ENCODE results near the gene MVK. TPM values are rescaled to one million over a fixed set of nuclear protein-coding genes. Genes with fewer than 3 reads are reported as not detected.

The MVK gene
- polyA plus RNA-seq, 6 donors from 2014 or later: 2.8 to 4.6 (median 3.6) TPM

DNA sequence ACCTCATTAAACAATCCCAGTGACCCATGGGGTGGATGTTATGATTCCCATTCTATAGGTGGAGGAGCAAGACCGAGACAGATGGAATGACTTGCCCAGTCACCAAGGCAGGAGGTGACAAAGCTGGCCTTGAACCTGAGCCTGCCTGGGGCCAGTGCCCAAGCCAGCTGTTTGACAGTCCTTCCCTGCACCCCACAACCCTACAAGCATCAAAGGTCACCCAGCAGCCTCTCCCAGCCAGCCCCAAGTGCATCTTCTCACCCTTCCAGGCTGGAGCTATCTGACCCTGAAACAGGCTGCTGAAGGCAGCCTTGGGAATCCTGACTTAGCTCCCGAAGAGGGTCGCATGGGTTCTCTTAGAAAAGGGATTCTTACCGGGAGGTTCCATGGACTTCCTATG lies 20.6 kb upstream of the MVK start:
- Mint-ChIP-seq H3K4me1 (peaks cover 0 to 4% (median 0%) of the 10 kb centered on the region in 3 donors), H3K9me3 (no peaks in the 10 kb centered on the region), H3K36me3 (no peaks in the 10 kb centered on the region), H3K27me3 (peaks cover 4 to 24% (median 19%) of the 10 kb centered on the region in 3 donors), H3K4me3 (no peak overlapping the region), H3K27ac (no peak overlapping the region)
- ATAC-seq (ENCODE audit: low read depth in 2 of 2) (no peak), DNase-seq (no peak)

DNA sequence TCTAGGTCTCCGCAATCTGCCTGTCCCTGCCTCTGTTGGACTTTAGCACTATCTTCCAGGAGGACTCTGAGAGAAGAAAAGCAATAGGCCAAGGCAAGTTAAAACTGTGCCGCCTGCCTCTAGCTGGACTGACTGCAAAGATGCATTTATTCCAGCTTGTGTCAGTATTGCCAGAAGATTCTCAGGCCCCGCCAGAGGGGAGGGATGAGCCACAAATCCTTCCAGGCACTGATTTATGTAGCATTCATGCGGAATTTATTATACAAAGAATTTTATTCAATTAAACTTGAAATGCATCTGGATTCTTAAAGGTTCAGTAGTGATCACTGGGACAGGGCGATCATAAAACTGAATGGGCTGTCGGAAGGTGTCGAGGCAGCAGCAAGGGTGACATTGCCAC lies 20.1 kb upstream of the MVK start:
- no peak overlapping the region for H3K4me3 Mint-ChIP-seq
- DNase-seq (no peak), ATAC-seq (ENCODE audit: low read depth in 2 of 2) (no peak)
- H3K9me3 Mint-ChIP-seq: no peaks in the 10 kb centered on the region
- H3K36me3 Mint-ChIP-seq: no peaks in the 10 kb centered on the region
- H3K27ac Mint-ChIP-seq: no peak overlapping the region
- H3K27me3 Mint-ChIP-seq: peaks cover 3 to 19% (median 14%) of the 10 kb centered on the region in 3 donors
- H3K4me1 Mint-ChIP-seq: peaks cover 0 to 4% (median 0%) of the 10 kb centered on the region in 3 donors

DNA sequence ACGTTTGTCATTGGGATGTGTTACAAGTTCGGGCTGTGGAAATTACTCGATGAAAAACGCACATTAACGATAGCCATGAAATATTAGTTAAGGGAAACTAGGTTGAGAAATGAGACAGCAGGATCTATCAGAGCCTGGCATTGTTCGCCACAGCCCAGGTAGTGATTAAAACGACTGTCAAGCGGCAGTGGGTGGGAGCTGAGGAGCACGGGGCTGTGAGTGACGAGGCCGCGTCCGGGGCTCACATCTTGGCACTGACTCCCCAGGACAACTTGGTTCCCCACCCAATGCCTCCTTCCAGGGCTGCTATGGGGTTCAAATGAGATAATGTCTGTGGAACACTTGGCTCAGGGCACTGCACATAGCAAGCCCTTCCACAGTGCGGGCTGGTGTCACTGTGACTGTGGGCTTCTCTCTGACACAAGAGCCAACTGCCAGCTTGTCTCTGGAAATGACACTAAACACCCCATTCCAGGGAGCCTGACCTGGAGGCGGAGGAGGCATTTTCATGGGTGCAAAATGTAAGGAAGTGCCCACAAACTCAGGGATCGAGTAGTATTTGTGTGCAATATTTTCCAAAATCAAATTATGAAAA lies 19.6 kb upstream of the MVK start:
- Mint-ChIP-seq H3K9me3 (no peaks in the 10 kb centered on the region), H3K36me3 (no peaks in the 10 kb centered on the region), H3K27ac (no peak overlapping the region), H3K27me3 (peaks cover 0 to 13% (median 9%) of the 10 kb centered on the region in 3 donors), H3K4me3 (no peak overlapping the region), H3K4me1 (peaks cover 0 to 7% (median 0%) of the 10 kb centered on the region in 3 donors)
- no peak for ATAC-seq (ENCODE audit: low read depth in 2 of 2)
- DNase-seq: no peak

DNA sequence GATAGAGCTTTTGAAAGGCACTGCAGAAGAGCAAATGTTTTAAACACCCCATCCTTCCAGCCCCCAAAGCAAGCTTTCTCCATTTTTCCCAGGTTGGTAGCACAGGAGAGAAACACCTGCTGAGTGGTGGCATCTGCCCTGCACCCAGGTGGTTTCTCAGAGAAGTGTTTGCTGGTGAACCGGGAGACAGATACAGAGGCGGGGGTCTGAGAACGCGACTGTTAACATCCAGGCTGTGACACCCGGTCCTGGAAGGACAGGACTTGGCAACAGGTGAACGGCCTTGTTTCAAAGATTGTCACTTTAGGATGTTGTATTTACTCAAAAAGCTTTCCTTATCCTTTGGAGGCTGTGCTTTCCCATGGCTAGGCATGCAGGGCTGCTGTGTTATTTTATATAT lies 18.8 kb upstream of the MVK start:
- ATAC-seq (ENCODE audit: low read depth in 2 of 2): no peak
- Mint-ChIP-seq H3K27me3 (peaks cover 0 to 11% (median 3%) of the 10 kb centered on the region in 3 donors), H3K4me3 (no peak overlapping the region), H3K9me3 (no peaks in the 10 kb centered on the region), H3K27ac (no peak overlapping the region), H3K36me3 (no peaks in the 10 kb centered on the region), H3K4me1 (peaks cover 0 to 7% (median 0%) of the 10 kb centered on the region in 3 donors)
- DNase-seq: no peak

DNA sequence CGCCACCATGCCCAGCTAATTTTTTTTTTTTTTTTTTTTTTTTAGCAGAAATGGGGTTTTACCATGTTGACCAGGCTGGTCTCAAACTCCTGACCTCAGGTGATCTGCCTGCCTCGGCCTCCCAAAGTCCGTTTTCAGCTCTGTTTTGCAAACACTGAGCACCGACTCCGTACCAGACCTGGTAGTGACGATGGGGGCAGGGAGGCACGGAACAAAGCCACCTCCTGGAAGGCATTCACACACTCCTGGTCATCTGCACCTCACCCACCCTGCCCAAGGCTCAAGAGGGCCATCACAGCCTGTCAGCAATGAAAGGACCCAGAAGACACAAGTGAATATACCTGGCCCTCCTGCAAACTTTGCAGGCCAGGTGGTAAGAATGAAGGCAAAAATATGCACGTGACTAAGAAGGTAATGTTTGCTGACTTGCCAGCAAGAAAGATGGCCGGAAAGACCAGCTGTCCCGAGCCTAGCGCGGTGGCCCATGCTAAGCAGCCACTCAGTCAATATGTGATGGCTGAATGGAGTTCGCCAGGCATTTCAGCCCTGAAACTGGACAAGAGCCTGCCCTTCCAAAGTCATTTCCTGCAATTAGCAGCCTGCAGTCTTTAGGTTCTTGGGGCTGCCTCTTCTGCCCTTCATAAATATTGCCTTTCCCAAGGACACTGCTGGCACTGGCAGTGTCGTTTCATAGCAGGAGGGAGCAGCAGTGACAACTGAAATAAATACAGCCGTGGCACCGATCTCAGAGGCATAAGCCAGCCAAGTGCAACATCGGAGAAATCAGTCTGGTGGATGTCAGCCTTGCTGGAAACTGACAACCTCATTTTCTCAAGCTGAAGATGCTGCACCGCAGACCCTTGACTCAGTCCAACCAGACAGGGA lies 17.9 kb upstream of the MVK start:
- DNase-seq: no peak
- no peak overlapping the region for H3K4me3 Mint-ChIP-seq
- H3K9me3 Mint-ChIP-seq: no peaks in the 10 kb centered on the region
- H3K4me1 Mint-ChIP-seq: peaks cover 0 to 7% (median 0%) of the 10 kb centered on the region in 3 donors
- ATAC-seq (ENCODE audit: low read depth in 2 of 2): no peak
- no peaks in the 10 kb centered on the region for H3K36me3 Mint-ChIP-seq
- H3K27me3 Mint-ChIP-seq: peaks cover 0 to 5% (median 0%) of the 10 kb centered on the region in 3 donors
- H3K27ac Mint-ChIP-seq: no peak overlapping the region

DNA sequence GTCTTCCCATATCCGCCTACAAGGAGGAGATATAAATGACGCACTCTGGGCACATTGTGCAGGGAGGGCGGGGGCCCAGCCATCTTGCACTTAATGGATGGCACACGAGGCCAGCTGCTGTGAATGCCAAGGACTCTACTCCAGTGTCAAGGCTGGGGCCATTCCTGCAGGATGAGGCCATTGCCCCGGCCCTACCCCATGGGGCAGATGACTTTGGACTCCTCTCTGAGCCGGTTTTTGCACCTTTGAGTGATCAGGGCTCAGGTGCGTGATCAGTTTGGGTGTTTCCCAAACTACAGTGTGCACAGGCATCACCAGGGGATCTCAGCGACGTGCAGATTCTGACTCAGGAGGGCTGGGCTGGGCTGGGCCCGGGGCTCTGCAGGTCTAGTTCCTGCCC lies 16.4 kb upstream of the MVK start:
- Mint-ChIP-seq H3K27ac (no peak overlapping the region), H3K36me3 (peaks cover 3 to 5% of the 10 kb centered on the region in 2 donors), H3K27me3 (peaks cover 0 to 5% (median 0%) of the 10 kb centered on the region in 3 donors), H3K4me1 (peaks cover 0 to 7% (median 0%) of the 10 kb centered on the region in 3 donors), H3K4me3 (no peak overlapping the region), H3K9me3 (peaks cover 0 to 4% (median 1%) of the 10 kb centered on the region in 7 donors)
- DNase-seq (no peak), ATAC-seq (ENCODE audit: low read depth in 2 of 2) (no peak)

DNA sequence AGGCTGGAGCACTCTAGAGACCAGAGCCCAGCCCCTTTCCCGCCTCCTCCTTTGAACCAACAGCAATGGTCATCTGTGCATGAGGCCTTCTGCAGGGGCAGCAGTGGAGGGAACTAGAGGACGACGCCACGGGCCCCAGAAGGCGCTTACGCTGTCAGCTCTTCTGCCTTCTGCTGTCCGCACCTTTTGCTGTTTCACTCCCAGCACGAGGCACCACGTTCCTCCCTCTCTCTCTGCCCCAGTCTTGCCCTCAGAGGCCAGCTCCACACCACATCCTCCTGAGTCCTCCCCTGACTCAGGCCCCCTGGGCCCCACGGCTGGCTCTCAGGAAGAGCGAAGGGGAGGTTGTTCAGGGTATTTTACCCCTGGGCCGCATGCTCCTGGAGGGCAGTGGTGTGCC lies 15.8 kb upstream of the MVK start:
- H3K4me1 Mint-ChIP-seq: peaks cover 0 to 7% (median 0%) of the 10 kb centered on the region in 3 donors

DNA sequence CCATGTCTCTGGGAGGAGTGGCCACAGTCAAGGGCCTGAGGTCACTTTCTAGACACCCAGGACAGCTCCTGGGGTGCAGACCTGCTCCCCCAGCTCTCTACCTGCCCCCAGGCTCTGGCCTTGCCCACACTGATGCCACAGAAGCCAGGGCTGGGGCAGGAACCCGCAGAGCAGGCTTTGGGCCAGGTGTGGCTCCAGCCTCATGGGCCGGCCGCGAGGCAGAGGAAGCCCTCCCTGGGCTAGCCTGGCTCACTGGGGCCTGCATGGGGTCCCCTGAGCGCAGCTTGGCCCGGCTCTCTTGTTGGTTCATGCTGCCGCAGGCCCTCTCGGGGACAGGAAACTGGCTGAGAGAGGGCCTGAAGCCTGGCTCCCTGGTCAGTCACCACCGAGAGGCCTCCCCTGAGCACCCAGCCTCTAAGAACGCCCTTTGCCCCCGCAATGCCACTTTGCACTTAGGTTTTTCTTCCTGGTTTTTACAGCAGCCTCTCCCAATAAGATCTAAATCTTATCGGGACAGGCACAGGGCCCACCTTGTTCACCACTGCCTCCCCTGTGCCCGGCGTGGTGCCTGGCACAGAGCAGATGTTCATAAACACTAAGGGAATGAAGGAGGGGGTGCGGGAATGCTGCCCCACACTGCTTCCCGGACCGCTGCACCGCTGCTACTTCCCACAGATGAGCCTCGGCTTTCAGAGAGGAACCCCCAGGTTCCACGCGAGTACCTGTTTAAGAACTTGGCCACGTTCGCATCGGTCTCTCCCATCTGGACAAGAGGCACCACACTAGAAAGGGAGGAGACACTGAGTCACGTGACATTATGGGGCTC lies 15.0 kb upstream of the MVK start:
- no peak for ATAC-seq (ENCODE audit: low read depth in 2 of 2)
- no peak overlapping the region for H3K4me3 Mint-ChIP-seq
- H3K4me1 Mint-ChIP-seq: peaks cover 0 to 7% (median 0%) of the 10 kb centered on the region in 3 donors
- no peak overlapping the region for H3K27ac Mint-ChIP-seq
- H3K9me3 Mint-ChIP-seq: peaks cover 0 to 6% (median 4%) of the 10 kb centered on the region in 7 donors
- peaks cover 8 to 12% of the 10 kb centered on the region in 2 donors for H3K36me3 Mint-ChIP-seq
- no peaks in the 10 kb centered on the region for H3K27me3 Mint-ChIP-seq
- no peak for DNase-seq

More for the DNA sequence above, 15.8 kb upstream of the MVK start:
- H3K4me3 Mint-ChIP-seq: no peak overlapping the region
- peaks cover 0 to 6% (median 4%) of the 10 kb centered on the region in 7 donors for H3K9me3 Mint-ChIP-seq
- no peak for ATAC-seq (ENCODE audit: low read depth in 2 of 2)
- no peak overlapping the region for H3K27ac Mint-ChIP-seq
- H3K36me3 Mint-ChIP-seq: peaks cover 8 to 11% of the 10 kb centered on the region in 2 donors
- H3K27me3 Mint-ChIP-seq: no peaks in the 10 kb centered on the region
- no peak for DNase-seq

DNA sequence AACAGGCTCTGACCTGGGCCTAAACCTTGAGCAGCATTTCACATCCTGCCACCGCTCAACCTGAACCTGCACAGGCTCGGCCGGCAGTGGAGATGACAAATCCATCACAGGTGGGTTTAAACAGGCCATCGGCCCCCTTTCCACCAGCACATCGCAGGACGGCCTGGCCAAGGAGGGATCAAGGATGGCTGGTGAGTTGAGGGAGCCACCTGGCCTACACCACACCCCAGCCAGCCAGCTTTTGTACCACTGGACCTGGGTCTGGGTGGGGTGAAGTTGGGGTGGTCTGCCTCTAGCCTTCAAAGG lies 14.4 kb upstream of the MVK start:
- no peaks in the 10 kb centered on the region for H3K27me3 Mint-ChIP-seq
- DNase-seq (no peak), ATAC-seq (ENCODE audit: low read depth in 2 of 2) (no peak)
- peaks cover 0 to 7% (median 0%) of the 10 kb centered on the region in 3 donors for H3K4me1 Mint-ChIP-seq
- H3K27ac Mint-ChIP-seq: no peak overlapping the region
- H3K9me3 Mint-ChIP-seq: peaks cover 0 to 6% (median 4%) of the 10 kb centered on the region in 7 donors
- peaks cover 8 to 12% of the 10 kb centered on the region in 2 donors for H3K36me3 Mint-ChIP-seq
- H3K4me3 Mint-ChIP-seq: no peak overlapping the region

DNA sequence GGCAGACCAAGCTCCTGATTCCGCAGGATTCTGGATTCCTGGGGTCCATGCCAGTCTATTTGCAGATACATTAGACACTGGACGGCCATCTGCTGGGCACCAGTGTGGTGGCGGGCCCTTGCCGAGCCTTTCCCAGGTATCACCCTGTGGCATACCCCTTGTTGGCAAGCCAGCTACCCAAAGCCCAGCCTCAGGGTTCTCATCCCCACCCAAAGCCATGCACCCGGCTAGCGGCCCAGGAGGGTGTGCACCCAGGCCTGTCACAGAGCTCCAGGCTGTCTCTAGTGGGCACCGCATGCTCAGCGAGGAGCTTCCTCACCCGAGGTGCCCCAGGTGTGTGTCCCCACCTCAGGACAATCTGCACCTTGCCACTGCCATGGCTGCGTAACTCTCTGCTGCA lies 14.0 kb upstream of the MVK start:
- Mint-ChIP-seq H3K27me3 (no peaks in the 10 kb centered on the region), H3K4me1 (peaks cover 0 to 7% (median 0%) of the 10 kb centered on the region in 3 donors), H3K27ac (no peak overlapping the region), H3K36me3 (peaks cover 8 to 12% of the 10 kb centered on the region in 2 donors), H3K4me3 (no peak overlapping the region), H3K9me3 (peaks cover 0 to 6% (median 4%) of the 10 kb centered on the region in 7 donors)
- ATAC-seq (ENCODE audit: low read depth in 2 of 2) (no peak), DNase-seq (no peak)

DNA sequence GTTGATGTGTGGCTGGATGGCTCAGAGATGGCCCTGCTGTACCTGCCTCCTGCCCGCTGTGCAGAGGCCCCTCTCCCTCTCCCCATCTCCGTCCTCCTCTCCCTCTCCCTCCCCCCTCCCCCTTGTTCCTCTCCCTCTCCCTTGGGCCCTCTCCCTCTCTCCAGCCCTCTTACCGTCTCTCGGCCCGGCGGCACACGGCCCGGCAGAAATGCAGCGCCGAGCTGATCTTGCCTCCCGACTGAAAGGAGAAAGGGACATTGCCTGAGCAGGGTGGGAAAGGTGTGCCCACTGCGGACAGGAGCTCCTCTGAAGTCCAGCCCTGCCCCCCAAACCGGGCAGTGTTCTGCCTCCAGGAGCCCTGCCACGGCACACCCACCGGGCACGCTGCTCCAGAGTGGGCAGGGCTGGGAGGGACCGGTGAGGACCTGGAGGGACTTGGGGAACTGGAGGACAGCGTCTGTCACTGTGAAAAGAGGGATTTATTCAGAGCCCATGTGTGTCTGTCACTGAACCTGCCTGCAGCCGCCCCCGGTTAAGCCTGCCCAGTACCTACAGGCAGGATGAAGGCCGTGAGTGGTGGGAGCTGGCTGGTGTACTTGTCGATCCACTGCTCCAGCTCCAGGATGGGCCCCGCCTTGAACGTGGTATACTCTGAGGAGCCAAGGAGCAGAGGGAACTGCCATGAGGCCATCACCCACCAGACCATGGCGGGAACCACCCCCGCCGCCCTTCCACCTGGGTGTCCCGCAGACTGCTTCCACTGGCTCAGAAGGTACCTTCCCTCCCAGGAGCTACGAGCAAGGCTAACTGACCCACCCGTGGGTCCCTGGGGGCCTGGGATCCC lies 12.5 kb upstream of the MVK start:
- H3K27me3 Mint-ChIP-seq: no peaks in the 10 kb centered on the region
- peaks cover 0 to 6% (median 4%) of the 10 kb centered on the region in 7 donors for H3K9me3 Mint-ChIP-seq
- no peak for DNase-seq
- H3K36me3 Mint-ChIP-seq: peaks cover 8 to 12% of the 10 kb centered on the region in 2 donors
- ATAC-seq (ENCODE audit: low read depth in 2 of 2): no peak
- peaks cover 0 to 7% (median 0%) of the 10 kb centered on the region in 3 donors for H3K4me1 Mint-ChIP-seq
- no peak overlapping the region for H3K4me3 Mint-ChIP-seq
- H3K27ac Mint-ChIP-seq: no peak overlapping the region

DNA sequence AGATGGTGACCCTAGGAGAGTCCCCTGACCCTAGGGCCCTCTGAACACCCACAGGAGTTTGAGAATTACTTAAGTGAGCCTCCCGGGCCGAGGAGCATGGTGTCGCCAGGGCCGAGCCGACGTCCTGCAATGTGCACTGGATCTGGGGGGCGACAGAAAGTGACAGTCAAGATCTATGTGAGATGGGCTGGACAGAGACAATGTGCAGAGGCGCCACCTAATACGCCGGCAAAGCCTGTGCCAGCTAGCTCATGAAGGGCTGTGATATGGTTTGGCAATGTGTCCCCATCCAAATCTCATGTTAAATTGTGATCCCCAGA lies 11.9 kb upstream of the MVK start:
- H3K27ac Mint-ChIP-seq: no peak overlapping the region

DNA sequence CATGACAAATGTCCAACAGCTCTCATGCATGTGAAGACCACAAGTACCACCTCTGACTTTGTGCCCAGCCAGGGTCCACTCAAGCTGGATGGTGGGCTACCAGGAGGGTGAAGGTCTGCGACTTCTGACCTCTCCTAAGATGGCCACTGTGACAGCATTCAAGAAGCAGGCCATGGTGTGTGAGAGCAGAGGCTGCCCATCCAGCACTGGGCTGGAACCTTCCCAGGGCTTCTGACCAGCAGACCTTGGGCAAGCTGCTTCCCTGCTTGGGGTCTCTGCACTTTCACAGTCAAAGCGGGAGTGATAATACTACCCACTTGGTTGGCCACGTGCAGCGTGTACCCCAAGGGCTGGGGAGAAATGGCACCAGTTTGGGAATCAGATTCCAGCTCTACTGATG lies 10.7 kb upstream of the MVK start:
- Mint-ChIP-seq H3K27me3 (no peaks in the 10 kb centered on the region), H3K4me1 (peaks cover 0 to 3% (median 0%) of the 10 kb centered on the region in 3 donors), H3K36me3 (peaks cover 8 to 12% of the 10 kb centered on the region in 2 donors), H3K9me3 (peaks cover 0 to 6% (median 4%) of the 10 kb centered on the region in 7 donors), H3K27ac (no peak overlapping the region), H3K4me3 (no peak overlapping the region)
- no peak for DNase-seq
- no peak for ATAC-seq (ENCODE audit: low read depth in 2 of 2)

More for the DNA sequence above, 11.9 kb upstream of the MVK start:
- no peak for DNase-seq
- H3K4me3 Mint-ChIP-seq: no peak overlapping the region
- no peak for ATAC-seq (ENCODE audit: low read depth in 2 of 2)
- H3K27me3 Mint-ChIP-seq: no peaks in the 10 kb centered on the region
- H3K36me3 Mint-ChIP-seq: peaks cover 8 to 12% of the 10 kb centered on the region in 2 donors
- H3K4me1 Mint-ChIP-seq: peaks cover 0 to 4% (median 0%) of the 10 kb centered on the region in 3 donors
- H3K9me3 Mint-ChIP-seq: peaks cover 0 to 6% (median 4%) of the 10 kb centered on the region in 7 donors
